ENCODE results near the gene PCNX2. TPM values are rescaled to one million over a fixed set of nuclear protein-coding genes. Genes with fewer than 3 reads are reported as not detected.

PCNX2 gene
- total RNA-seq, 1 experiment from 2014 or later, result 50.8 TPM

- ATAC-seq, result no peak
- Mint-ChIP-seq H3K9me3 (no peaks in the 10 kb centered on the region), H3K27ac (no peak overlapping the region), H3K27me3 (ENCODE audit: low read depth) (no peaks in the 10 kb centered on the region), H3K4me1 (no peaks in the 10 kb centered on the region), H3K36me3 (peaks cover 17% of the 10 kb centered on the region), H3K4me3 (no peak overlapping the region)
- TF ChIP-seq CREM (CRISPR knock-in tag; IDR thresholded peaks at IDR 0.05) (no peak), MXD4 (CRISPR knock-in tag; IDR thresholded peaks at IDR 0.05; ENCODE audit: borderline replicate concordance) (no peak), GRHL2 (CRISPR knock-in tag; IDR thresholded peaks at IDR 0.05; ENCODE audit: insufficient replicate concordance, severe bottlenecking) (no peak), SMAD3 (CRISPR knock-in tag; IDR thresholded peaks at IDR 0.05; ENCODE audit: borderline replicate concordance) (no peak), HMGXB4 (CRISPR knock-in tag; IDR thresholded peaks at IDR 0.05) (no peak), OVOL2 (CRISPR knock-in tag; IDR thresholded peaks at IDR 0.05; ENCODE audit: borderline replicate concordance) (no peak), ZNF219 (CRISPR knock-in tag; IDR thresholded peaks at IDR 0.05; ENCODE audit: borderline replicate concordance) (no peak), ZNF317 (CRISPR knock-in tag; IDR thresholded peaks at IDR 0.05; ENCODE audit: borderline replicate concordance, low read depth) (no peak), CBFB (CRISPR knock-in tag; IDR thresholded peaks at IDR 0.05; ENCODE audit: low read depth) (no peak), SP1 (CRISPR knock-in tag; conservative IDR thresholded peaks at IDR 0.05) (no peak), ZNF425 (CRISPR knock-in tag; conservative IDR thresholded peaks at IDR 0.05) (no peak), ELF4 (CRISPR knock-in tag; IDR thresholded peaks at IDR 0.05; ENCODE audit: low read depth) (no peak), CTCF (IDR thresholded peaks at IDR 0.05) (no peak), MYBL2 (CRISPR knock-in tag; IDR thresholded peaks at IDR 0.05) (no peak), FOXK1 (CRISPR knock-in tag; IDR thresholded peaks at IDR 0.05) (no peak), HMGA2 (CRISPR knock-in tag; IDR thresholded peaks at IDR 0.05) (no peak), ZNF396 (CRISPR knock-in tag; IDR thresholded peaks at IDR 0.05; ENCODE audit: borderline replicate concordance) (no peak), USF1 (CRISPR knock-in tag; IDR thresholded peaks at IDR 0.05) (no peak)
- TF ChIP-seq, protein P1, sequence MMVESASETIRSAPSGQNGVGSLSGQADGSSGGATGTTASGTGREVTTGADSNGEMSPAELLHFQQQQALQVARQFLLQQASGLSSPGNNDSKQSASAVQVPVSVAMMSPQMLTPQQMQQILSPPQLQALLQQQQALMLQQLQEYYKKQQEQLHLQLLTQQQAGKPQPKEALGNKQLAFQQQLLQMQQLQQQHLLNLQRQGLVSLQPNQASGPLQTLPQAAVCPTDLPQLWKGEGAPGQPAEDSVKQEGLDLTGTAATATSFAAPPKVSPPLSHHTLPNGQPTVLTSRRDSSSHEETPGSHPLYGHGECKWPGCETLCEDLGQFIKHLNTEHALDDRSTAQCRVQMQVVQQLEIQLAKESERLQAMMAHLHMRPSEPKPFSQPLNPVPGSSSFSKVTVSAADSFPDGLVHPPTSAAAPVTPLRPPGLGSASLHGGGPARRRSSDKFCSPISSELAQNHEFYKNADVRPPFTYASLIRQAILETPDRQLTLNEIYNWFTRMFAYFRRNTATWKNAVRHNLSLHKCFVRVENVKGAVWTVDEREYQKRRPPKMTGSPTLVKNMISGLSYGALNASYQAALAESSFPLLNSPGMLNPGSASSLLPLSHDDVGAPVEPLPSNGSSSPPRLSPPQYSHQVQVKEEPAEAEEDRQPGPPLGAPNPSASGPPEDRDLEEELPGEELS (CRISPR knock-in tag; IDR thresholded peaks at IDR 0.05), result no peak
- POLR2A ChIA-PET, result no interaction called here
- no peak for DNase-seq (ENCODE audit: low spot score)
- CTCF ChIA-PET, result no interaction called here
Measured at GRCh38 chr1:232986527-232986922, 309.0 kb downstream of the PCNX2 start.

Measured in WTC11 (cell line).